Suppressor macrophage treated with lipopolysaccharide for 4 hours (primary cell): ENCODE results near the gene OR2T3.
"Not testable (repeated sequence)": the region's sequence is repeated elsewhere in the genome, so short reads cannot be mapped to it uniquely, and the experiment has no call there.

Source experiments
- DNase-seq: peaks from one replicate; pipeline ENCODE4 v3.0.0-alpha.2; 2020

Gene OR2T3

GRCh38 chr1:248473051-248473450 is at the start of gene OR2T3:
Gene OR2T3, plus strand, starts transcription at chr1:248473351. Its CDS starts 0 bp downstream, at chr1:248473351.
- DNase-seq: not testable (repeated sequence)

- DNase-seq: not testable (repeated sequence)
Measured at GRCh38 chr1:248427526-248428191, 45.5 kb upstream of the OR2T3 start.

- DNase-seq: not testable (repeated sequence)
Measured at GRCh38 chr1:248428192-248428533, 45.0 kb upstream of the OR2T3 start.

- DNase-seq: not testable (repeated sequence)
Measured at GRCh38 chr1:248431683-248432082, 41.5 kb upstream of the OR2T3 start.

DNA sequence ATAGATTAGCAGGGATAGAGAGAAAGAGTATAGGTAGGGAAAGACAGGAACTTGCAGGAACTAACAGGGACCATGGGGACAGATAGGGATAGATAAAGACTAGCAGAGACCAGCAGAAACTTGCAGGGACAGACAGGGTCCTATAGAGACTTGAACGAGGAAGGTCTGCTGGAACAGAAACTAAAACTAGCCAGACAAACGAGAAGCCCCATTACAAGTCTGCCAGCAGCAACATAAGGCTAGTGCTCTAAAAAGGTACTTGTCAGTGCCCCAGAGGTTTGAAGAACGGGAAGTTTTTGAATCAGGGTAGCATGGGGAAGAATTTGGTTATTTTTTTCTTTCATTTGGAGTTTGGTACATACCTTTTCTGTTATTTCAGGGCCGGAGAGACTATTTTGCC is 41.0 kb upstream of the OR2T3 start:
- DNase-seq: not testable (repeated sequence)

GRCh38 chr1:248433811-248434415 is 39.2 kb upstream of the OR2T3 start:
- DNase-seq: not testable (repeated sequence)

DNA sequence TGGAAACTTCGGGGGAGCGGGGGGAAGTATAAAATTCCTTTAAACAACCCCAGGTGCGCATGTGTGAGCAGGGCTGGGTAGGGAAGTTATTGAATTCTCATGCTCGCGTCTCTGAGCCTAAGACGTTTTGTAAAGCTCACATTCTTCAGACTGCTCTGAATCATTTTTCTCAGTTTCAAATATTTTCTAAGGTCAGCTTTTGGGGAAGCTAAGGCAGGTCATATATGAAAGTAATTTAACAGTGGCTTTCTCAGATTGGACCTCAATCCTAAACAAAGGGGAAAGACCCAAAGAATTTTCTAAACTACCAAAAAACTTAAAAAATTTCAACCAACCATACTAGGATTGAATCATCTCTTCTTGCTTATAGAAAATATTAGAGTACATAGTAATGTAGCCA is 38.2 kb upstream of the OR2T3 start:
- not testable (repeated sequence) for DNase-seq

- DNase-seq: not testable (repeated sequence)
Measured at GRCh38 chr1:248436303-248436702, 36.8 kb upstream of the OR2T3 start.

- not testable (repeated sequence) for DNase-seq
Measured at GRCh38 chr1:248438668-248439067, 34.5 kb upstream of the OR2T3 start.

GRCh38 chr1:248439283-248439682 is 33.9 kb upstream of the OR2T3 start:
- DNase-seq: not testable (repeated sequence)

DNA sequence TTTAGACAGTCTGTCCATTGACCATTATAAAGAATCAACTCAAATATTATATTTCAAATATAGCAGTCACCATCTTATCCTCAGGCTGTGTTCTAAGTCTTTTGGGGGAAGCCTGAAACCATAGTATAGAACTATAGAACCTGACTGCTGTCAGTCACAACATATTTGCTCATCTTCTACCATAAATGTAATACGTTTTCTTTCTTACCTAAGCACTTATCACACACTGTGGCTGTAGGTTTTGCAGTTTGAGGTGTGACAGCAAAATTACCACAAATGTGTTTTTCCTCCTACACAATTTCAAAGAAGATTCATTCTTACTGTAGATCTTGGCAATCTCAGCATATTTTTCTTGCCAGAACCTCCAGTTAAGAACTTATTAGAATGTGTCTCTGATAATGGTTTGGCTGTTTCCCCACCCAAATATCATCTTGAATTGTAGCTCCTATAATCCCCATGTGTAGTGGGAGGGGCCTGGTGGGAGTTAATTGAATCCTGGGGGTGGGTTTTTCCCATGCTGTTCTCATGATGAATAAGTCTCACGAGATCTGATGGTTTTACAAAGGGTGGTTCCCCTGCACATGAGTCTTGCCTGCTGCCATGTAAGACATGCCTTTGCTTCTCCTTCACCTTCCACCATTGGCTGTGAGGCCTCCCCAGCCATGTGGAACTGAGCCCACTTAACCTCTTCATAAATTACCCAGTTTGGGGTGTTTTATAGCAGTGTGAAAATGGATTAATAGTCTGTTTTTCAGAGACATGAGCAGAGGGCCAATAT is 30.5 kb upstream of the OR2T3 start:
- not testable (repeated sequence) for DNase-seq

GRCh38 chr1:248444603-248445002 is 28.5 kb upstream of the OR2T3 start:
- not testable (repeated sequence) for DNase-seq

DNA sequence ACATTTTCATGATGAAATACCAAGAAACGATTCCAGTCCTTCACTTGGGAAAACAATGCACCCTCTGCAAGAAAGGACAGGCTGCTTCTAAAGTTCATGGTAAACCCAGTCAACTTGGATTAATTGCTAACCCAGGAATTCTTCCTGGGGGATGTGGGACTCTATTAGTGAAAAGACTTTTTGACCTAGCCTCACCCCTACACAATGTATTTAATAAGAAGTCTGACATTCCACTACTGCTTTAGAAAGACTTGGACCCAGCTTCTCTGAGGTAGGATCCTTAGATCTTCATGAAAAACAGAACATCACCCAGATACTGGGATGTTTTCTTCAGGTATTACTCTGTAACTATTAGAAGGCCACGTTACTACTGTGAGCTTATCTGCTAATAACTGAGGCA is 27.8 kb upstream of the OR2T3 start, which contains the start of gene OR2T2:
Gene OR2T2 (plus strand): TSS at position 239 of the 400 bp plus-strand sequence. CDS start 7,161 bp downstream, outside the sequence.
- not testable (repeated sequence) for DNase-seq

GRCh38 chr1:248448409-248449074 is 24.6 kb upstream of the OR2T3 start:
- not testable (repeated sequence) for DNase-seq

DNA sequence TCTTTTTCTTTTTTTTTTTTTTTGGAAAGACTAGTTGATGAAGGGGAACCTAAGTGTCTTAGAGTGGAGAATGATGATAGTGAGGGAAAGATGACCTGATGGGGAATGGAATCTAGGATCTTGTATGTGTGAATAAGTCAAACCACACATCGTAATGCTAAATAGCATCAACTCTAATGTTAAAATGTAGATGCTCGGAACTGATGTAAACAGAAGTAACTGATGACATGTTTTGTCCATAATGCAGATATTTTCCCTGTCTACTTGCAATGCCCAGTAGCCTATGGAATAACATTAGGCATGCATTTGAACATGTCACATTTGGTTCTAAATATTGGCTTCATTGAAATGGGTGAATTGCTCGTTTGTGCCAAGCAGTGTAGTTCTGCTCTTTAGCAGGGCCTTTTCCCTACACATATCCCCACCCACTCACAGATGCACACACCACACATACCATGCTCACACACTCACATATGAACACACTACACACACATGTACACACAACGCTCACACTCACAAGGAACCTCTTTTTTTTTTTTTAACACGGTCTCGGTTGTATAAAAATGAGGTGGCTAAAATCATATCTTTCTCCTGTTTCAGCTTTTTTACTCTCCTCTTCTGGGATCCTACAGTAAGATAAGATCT is 23.2 kb upstream of the OR2T3 start:
- not testable (repeated sequence) for DNase-seq

- DNase-seq: not testable (repeated sequence)
Measured at GRCh38 chr1:248450466-248451145, 22.5 kb upstream of the OR2T3 start.

DNA sequence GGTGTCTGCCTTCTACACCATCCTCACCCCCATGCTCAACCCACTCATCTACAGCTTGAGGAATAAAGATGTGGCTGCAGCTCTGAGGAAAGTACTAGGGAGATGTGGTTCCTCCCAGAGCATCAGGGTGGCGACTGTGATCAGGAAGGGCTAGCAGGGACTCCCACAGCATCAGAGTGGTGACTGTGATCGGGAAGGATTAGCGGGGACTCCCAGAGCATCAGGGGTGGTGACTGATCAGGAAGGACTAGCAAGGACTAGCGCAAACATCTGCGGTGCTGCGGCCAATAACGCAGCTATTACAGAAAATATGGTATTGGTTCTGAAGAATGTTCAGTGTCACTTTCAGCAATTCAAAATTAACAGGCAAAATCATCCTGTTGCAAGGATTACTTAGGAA is 19.5 kb upstream of the OR2T3 start:
- DNase-seq: not testable (repeated sequence)

DNA sequence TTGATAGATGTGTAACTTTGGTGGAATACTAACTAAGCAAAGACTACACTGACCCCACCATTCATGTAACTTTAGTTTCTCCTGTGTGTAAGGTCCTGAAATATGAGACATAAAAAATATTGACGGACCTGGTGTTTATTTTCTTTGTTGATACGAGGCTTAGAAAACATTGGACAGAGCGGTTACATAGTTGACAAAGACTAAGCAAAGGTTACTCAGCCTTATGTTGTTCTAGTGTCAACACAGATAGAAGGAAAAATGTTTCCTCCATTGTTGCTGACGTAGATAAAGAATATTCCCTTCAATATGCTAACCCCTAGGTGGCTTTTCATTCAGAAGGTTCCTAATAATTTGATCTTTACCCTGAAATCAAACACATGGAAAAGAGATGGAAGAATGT is 18.1 kb upstream of the OR2T3 start:
- DNase-seq: not testable (repeated sequence)

DNA sequence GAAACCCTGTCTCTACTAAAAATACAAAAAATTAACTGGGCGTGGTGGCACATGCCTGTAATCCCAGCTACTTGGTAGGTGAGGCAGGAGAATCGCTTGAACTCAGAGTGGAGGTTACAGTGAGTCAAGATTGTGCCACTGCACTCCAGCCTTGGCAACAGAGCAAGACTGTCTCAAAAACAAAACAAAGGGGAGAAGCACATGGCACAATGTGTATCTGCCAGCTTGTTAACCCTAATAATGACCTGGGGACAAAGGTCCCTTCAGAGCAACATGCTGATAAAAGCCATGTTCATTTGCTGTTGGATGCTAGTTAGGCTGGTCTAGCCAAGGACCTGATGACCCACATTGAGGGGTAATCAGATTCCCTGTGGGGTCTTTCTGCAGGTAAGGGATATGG is 16.5 kb upstream of the OR2T3 start:
- not testable (repeated sequence) for DNase-seq

GRCh38 chr1:248459117-248459516 is 14.0 kb upstream of the OR2T3 start:
- DNase-seq: not testable (repeated sequence)

GRCh38 chr1:248471154-248471553 is 2.0 kb upstream of the OR2T3 start:
- DNase-seq: no peak

GRCh38 chr1:248472111-248472510 is 1.0 kb upstream of the OR2T3 start:
- DNase-seq: not testable (repeated sequence)
